K562 (cell line): ENCODE measurements around the gene CYP26A1. TPM values are rescaled to one million over a fixed set of nuclear protein-coding genes. Genes with fewer than 3 reads are reported as not detected.

Source experiments
- ATAC-seq: fragments of 200-7000 bp; cut with Tn5 transposase; 3 replicates; pipeline ENCODE4 v1.9.1; 2020; ENCODE audit warnings: moderate library complexity
- BruUV-seq: library from RNA; stranded (reverse); fragments of 400-500 nt; replicated peaks from 2 replicates; lab custom pipeline; 2021; lab: Mats Ljungman, UMichigan
- CTCF ChIA-PET: fragments of 300-600 bp; formaldehyde crosslinking; extraction: SDS; loops from one replicate; lab custom pipeline; 2021; ENCODE audit warnings: low intra/inter-chr PET ratio; lab: Yijun Ruan, JAX
- POLR2A ChIA-PET: fragments of 300-600, 350-650 bp; sonication (Branson Sonifier 250); formaldehyde crosslinking; extraction: SDS; loops from one replicate; lab custom pipeline; 2021; ENCODE audit warnings: antibody characterized with exemption, inconsistent platforms; lab: Yijun Ruan, JAX
- DNase-seq, 4 experiments: peaks; one replicate each; pipeline versions ENCODE4 v3.0.0 to v3.0.0-alpha.2; 2011 to 2018; ENCODE audit warnings: low spot score in 3 of 4, mixed read lengths in 3 of 4; ENCODE audit errors: extremely low read depth in 1 of 4
- FAIRE-seq: peaks from 2 replicates; lab custom pipeline; 2011; peaks lifted over from hg19 to GRCh38; lab: Jason Lieb, UNC
- H2AFZ ChIP-seq: 2 replicates; pipeline ENCODE4 v1.6.0; 2011; ENCODE audit warnings: low read depth, low read length, control low read depth, inconsistent platforms
- H3K27ac ChIP-seq: fragments of 200-600 bp; 3 replicates; pipeline ENCODE4 v1.8.0; 2011; ENCODE audit warnings: low read depth, mild to moderate bottlenecking, control low read depth, inconsistent platforms, low read length, moderate library complexity, mixed read lengths; ENCODE audit errors: extremely low read depth
- H3K27me3 ChIP-seq, 2 experiments: fragments of 300-600 bp in 1 of 2; 2 replicates in 1 of 2; 3 replicates in 1 of 2; pipeline versions ENCODE4 v1.6.0 to v1.8.0; 2011; ENCODE audit warnings: inconsistent platforms in 2 of 2, low read length in 2 of 2, mild to moderate bottlenecking in 1 of 2, mixed read lengths in 1 of 2, moderate library complexity in 1 of 2; ENCODE audit not compliant: control insufficient read depth in 2 of 2, insufficient read depth in 2 of 2
- H3K36me3 ChIP-seq: fragments of 300-600 bp; 3 replicates; pipeline ENCODE4 v1.8.0; 2011; ENCODE audit warnings: mild to moderate bottlenecking, low read length, inconsistent platforms; ENCODE audit not compliant: control insufficient read depth, insufficient read depth
- H3K4me1 ChIP-seq, 2 experiments: fragments of 200-600 bp in 1 of 2; replicated peaks in 1 of 2; 2 replicates in 1 of 2; 3 replicates in 1 of 2; pipeline versions ENCODE4 v1.5.1 to v1.8.0; 2011; ENCODE audit warnings: inconsistent platforms in 2 of 2, low read length in 2 of 2, mild to moderate bottlenecking in 1 of 2, mixed read lengths in 1 of 2, moderate library complexity in 1 of 2; ENCODE audit not compliant: control insufficient read depth in 2 of 2, insufficient read depth in 2 of 2
- H3K4me2 ChIP-seq: 2 replicates; pipeline ENCODE4 v1.6.1; 2011; ENCODE audit warnings: low read length, control low read depth, inconsistent platforms, mixed read lengths; ENCODE audit not compliant: insufficient read depth
- H3K4me3 ChIP-seq: fragments of 200-600 bp; sonication (generic), shearing (Covaris generic); 2 replicates; pipeline ENCODE4 v1.5.1; 2016; ENCODE audit warnings: control low read depth, inconsistent platforms
- H3K79me2 ChIP-seq: fragments of 200-600 bp; 3 replicates; pipeline ENCODE4 v1.8.0; 2011; ENCODE audit warnings: low read length, inconsistent platforms; ENCODE audit not compliant: control insufficient read depth, insufficient read depth
- H3K9ac ChIP-seq, 2 experiments: 2 replicates each; pipeline versions ENCODE4 v1.6.0 to v1.6.1; 2011; ENCODE audit warnings: low read depth in 2 of 2, low read length in 2 of 2, control low read depth in 1 of 2, inconsistent platforms in 1 of 2, mild to moderate bottlenecking in 1 of 2, mixed read lengths in 1 of 2; ENCODE audit not compliant: insufficient read depth in 1 of 2
- H3K9me1 ChIP-seq: one replicate; pipeline ENCODE4 v1.6.0; 2011; ENCODE audit warnings: inconsistent platforms, mild to moderate bottlenecking, low read length, moderate library complexity; ENCODE audit not compliant: control insufficient read depth, insufficient read depth
- H3K9me3 ChIP-seq: replicated peaks from 2 replicates; pipeline ENCODE4 v1.5.1; 2011; ENCODE audit warnings: low read depth, low read length, inconsistent platforms; ENCODE audit not compliant: control insufficient read depth, insufficient read depth
- H4K20me1 ChIP-seq: replicated peaks from 2 replicates; pipeline ENCODE4 v1.6.1; 2011; ENCODE audit warnings: low read length, inconsistent platforms, mixed read lengths; ENCODE audit not compliant: control insufficient read depth, insufficient read depth
- MCM3 ChIP-seq: fragments of 450-650 bp; IDR thresholded peaks from 2 replicates; pipeline ENCODE4 v1.6.1; 2016
- POLR2G ChIP-seq: fragments of 200-400 bp; formaldehyde crosslinking; IDR thresholded peaks from 2 replicates; pipeline ENCODE4 v1.6.1; 2017; ENCODE audit warnings: low read depth, mild to moderate bottlenecking, antibody characterized with exemption, low read length, moderate library complexity
- RBM22 ChIP-seq: fragments of 200-400 bp; formaldehyde crosslinking; IDR thresholded peaks from 2 replicates; pipeline ENCODE4 v1.6.1; 2018; ENCODE audit warnings: low read length, low read depth; ENCODE audit not compliant: poor library complexity, severe bottlenecking
- whole genome bisulfite sequencing: fragments of 100-300 bp; shearing (Covaris generic); methylation state at CpG from one replicate; pipeline ENCODE4 v1.1.6; 2016; ENCODE audit warnings: low coverage, mixed read lengths; ENCODE audit not compliant: insufficient coverage; ENCODE audit errors: missing lambda C conversion rate; 5-methylcytosine and 5-hydroxymethylcytosine counted together
- in situ Hi-C: fragments of 300-500 bp; cut with MboI; formaldehyde crosslinking; loops from 4 replicates; pipeline ENCODE4 v1.15.0; 2018; ENCODE audit warnings: inconsistent platforms, mixed read lengths
- intact Hi-C: fragments of 100-400 bp; cut with micrococcal nuclease; formaldehyde crosslinking; loops from 2 replicates; pipeline ENCODE4 v1.14.2; 2022
- polyA plus RNA-seq, 8 experiments: library from polyadenylated mRNA; depleted of rRNA in 4 of 8; stranded (reverse) in 5 of 8; unstranded in 3 of 8; fragments of >200 nt; fragmentation: Nextera tagmentation in 2 of 8; fragmentation: Illumina TruSeq in 1 of 8; extraction: Ambion mirVana in 2 of 8; extraction: Trizol in 1 of 8; gene quantifications; 2 replicates each; pipeline versions ENCODE4 v1.2.1 to v1.2.3, GENCODE V29; 2011 to 2014; ENCODE audit warnings: inconsistent platforms in 1 of 8, missing spikeins in 1 of 8
- total RNA-seq, 7 experiments: library from RNA; depleted of rRNA in 6 of 7; stranded (reverse); fragments of >200 nt in 6 of 7; fragmentation: Illumina TruSeq in 2 of 7; extraction: Trizol in 2 of 7; gene quantifications; 2 replicates each; pipeline versions ENCODE4 v1.2.1 to v1.2.3, GENCODE V29; 2011 to 2021; ENCODE audit warnings: low replicate concordance in 1 of 7

The CYP26A1 gene
- total and polyA plus RNA-seq, 9 of the 15 experiments (the other 6 are each of a cell fraction or from before 2014, with no cell fraction given), result 0.11 to 5.1 (median 1.6) TPM

DNA sequence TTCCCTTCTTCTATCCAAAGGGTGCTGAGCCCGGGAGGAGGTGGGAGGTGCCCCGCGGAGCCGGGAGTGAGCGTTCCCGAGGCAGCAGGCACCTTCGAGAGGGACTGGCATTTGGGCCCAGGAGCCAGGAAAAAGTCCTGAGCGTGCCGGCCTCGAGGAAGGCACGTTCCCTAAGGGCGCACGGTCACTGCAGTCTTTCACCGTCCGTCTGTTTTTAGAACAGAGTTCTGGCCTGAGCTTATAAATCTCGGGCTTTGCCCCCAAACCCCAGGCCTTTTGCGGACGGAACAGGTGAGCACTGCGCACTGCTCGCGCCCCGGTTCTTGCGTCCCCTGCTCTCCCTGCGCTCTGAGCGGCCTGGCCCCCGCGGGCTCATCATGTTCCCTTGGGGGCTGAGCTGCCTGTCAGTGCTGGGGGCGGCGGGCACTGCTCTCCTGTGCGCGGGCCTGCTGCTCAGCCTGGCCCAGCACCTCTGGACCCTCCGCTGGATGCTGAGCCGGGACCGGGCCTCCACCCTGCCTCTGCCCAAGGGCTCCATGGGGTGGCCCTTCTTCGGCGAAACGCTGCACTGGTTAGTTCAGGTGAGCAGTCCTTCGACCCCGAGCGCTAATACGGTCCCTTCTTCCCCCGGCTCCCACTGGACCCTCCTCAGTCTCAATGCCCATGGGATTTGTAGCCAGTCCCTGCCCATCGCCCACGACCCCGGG, 12.7 kb upstream of the CYP26A1 start:
- intact Hi-C loops (no loop called here), in situ Hi-C loops (no loop called here)
- Histone ChIP-seq H4K20me1 (no peaks in the 10 kb centered on the region), H2AFZ (no peak overlapping the region), H3K79me2 (no peaks in the 10 kb centered on the region), H3K4me1 (no peaks in the 10 kb centered on the region; a peak in 1 of 5 replicates), H3K4me3 (no peak overlapping the region), H3K27me3 (no peaks in the 10 kb centered on the region), H3K27ac (no peak overlapping the region), H3K9me1 (no peaks in the 10 kb centered on the region), H3K9me3 (peaks cover 6% of the 10 kb centered on the region; the same call in 1 of the 2 replicates), H3K9ac (no peak overlapping the region), H3K36me3 (peaks cover 28% of the 10 kb centered on the region; the same call in 2 of the 3 replicates), H3K4me2 (no peak overlapping the region)
- 99% methylated on average over 13 of the region's 45 CpGs for WGBS
- no TSS peak for BruUV-seq
- ChIA-PET POLR2A (interaction anchor here (0.6 kb wide), 1 partner anchor 11 kb away, joined by 3 read pairs; no protein-coding TSS in a partner anchor), CTCF (no interaction called here)
- TF ChIP-seq POLR2G (peak; percentile 54; the same call in 1 of the 2 replicates), RBM22 (peak; percentile 72), MCM3 (no peak)
- FAIRE-seq (no peak), DNase-seq (no peak), ATAC-seq (no peak)
